ENCODE measurements around the gene LMNA.
A peak's percentile ranks its signal among the peaks of the same experiment; 100 is the strongest.

Gene LMNA

GRCh38 chr1:156164125-156164831 lies 49.8 kb downstream of the LMNA start:
- no peaks in the 10 kb centered on the region for H3K27me3 ChIP-seq (ENCODE audit: insufficient read depth, poor library complexity, severe bottlenecking)
- no peak overlapping the region for H3K4me3 ChIP-seq (replicated peaks; ENCODE audit: insufficient read depth, low read length)
- DNase-seq (ENCODE audit: low read depth in 1 of 2, low spot score in 1 of 2) = no peak
- no peak overlapping the region for H3K27ac ChIP-seq (replicated peaks)
- TF ChIP-seq SPI1 (IDR thresholded peaks at IDR 0.05; ENCODE audit: borderline replicate concordance, low read depth) (no peak), GABPA (IDR thresholded peaks at IDR 0.05; ENCODE audit: low read depth) (no peak), POLR2AphosphoS5 (IDR thresholded peaks at IDR 0.05; ENCODE audit: low read depth) (no peak), REST (IDR thresholded peaks at IDR 0.05; ENCODE audit: insufficient replicate concordance, low read depth) (no peak)
- TF ChIP-seq, protein P1, sequence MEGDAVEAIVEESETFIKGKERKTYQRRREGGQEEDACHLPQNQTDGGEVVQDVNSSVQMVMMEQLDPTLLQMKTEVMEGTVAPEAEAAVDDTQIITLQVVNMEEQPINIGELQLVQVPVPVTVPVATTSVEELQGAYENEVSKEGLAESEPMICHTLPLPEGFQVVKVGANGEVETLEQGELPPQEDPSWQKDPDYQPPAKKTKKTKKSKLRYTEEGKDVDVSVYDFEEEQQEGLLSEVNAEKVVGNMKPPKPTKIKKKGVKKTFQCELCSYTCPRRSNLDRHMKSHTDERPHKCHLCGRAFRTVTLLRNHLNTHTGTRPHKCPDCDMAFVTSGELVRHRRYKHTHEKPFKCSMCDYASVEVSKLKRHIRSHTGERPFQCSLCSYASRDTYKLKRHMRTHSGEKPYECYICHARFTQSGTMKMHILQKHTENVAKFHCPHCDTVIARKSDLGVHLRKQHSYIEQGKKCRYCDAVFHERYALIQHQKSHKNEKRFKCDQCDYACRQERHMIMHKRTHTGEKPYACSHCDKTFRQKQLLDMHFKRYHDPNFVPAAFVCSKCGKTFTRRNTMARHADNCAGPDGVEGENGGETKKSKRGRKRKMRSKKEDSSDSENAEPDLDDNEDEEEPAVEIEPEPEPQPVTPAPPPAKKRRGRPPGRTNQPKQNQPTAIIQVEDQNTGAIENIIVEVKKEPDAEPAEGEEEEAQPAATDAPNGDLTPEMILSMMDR (IDR thresholded peaks at IDR 0.05; ENCODE audit: insufficient read depth, low read length) = no peak

DNA sequence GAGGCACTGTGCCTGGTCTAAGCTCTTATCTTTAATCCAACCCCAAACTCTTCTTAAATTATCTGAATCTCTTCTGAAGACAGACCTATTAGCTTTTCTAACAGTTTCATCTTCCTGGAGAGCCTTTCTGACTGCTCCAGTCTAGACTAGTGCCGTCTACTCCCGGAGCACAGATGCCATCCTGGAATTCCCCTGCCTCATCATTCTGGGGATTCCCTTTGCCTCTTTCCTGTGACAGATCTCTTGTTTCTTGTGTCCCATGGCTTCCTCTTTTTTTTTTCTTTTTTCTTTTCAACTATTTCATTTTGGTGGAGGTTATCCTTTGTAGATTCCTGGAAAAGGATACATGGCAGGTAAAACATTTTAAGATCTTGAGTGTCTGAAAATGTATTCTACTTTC lies 50.6 kb downstream of the LMNA start:
- Histone ChIP-seq H3K27ac (replicated peaks) (no peak overlapping the region), H3K27me3 (ENCODE audit: insufficient read depth, poor library complexity, severe bottlenecking) (no peaks in the 10 kb centered on the region), H3K4me3 (replicated peaks; ENCODE audit: insufficient read depth, low read length) (no peak overlapping the region)
- DNase-seq (ENCODE audit: low read depth in 1 of 2, low spot score in 1 of 2) = no peak
- 0 out of 2 replicates have a peak, but pooled peaks have one; percentile 17 for TF ChIP-seq SPI1 (IDR thresholded peaks at IDR 0.05; ENCODE audit: borderline replicate concordance, low read depth)
- TF ChIP-seq, protein P1 (IDR thresholded peaks at IDR 0.05; ENCODE audit: insufficient read depth, low read length) = no peak

- TF ChIP-seq REST (IDR thresholded peaks at IDR 0.05; ENCODE audit: insufficient replicate concordance, low read depth) (no peak), SPI1 (IDR thresholded peaks at IDR 0.05; ENCODE audit: borderline replicate concordance, low read depth) (no peak), POLR2AphosphoS5 (IDR thresholded peaks at IDR 0.05; ENCODE audit: low read depth) (no peak), GABPA (IDR thresholded peaks at IDR 0.05; ENCODE audit: low read depth) (no peak)
- TF ChIP-seq, protein P1 (IDR thresholded peaks at IDR 0.05; ENCODE audit: insufficient read depth, low read length) = no peak
- DNase-seq (ENCODE audit: low read depth in 1 of 2, low spot score in 1 of 2) = no peak
These were observed 53.0 kb downstream of the LMNA start for GRCh38 chr1:156167536-156167935.

More at GRCh38 chr1:156167536-156167935, 53.0 kb downstream of the LMNA start:
- Histone ChIP-seq H3K4me3 (replicated peaks; ENCODE audit: insufficient read depth, low read length) (no peak overlapping the region), H3K27ac (replicated peaks) (no peak overlapping the region), H3K27me3 (ENCODE audit: insufficient read depth, poor library complexity, severe bottlenecking) (no peaks in the 10 kb centered on the region)
